Measurements from ENCODE around the gene DDB1. TPM values are rescaled to one million over a fixed set of nuclear protein-coding genes. Genes with fewer than 3 reads are reported as not detected.

DDB1 gene
- polyA plus RNA-seq, 1 of the 3 experiments (the other 2 are of a cell fraction) = 170 TPM

- Histone ChIP-seq H3K4me3 (ENCODE audit: low read depth in 2 of 2, low read length in 1 of 2) (peak within 1 kb of the TSS; percentile 55 to 69), H2AFZ (ENCODE audit: low read depth) (peak within 1 kb of the TSS; percentile 69; the same call in 1 of the 2 replicates), H3K36me3 (replicated peaks in 1 of 2; ENCODE audit: control insufficient read depth in 1 of 2, insufficient read depth in 2 of 2, low read length in 1 of 2) (peaks cover 3 to 21% of the 10 kb centered on the region in 2 experiments), H3K27ac (ENCODE audit: low read depth in 2 of 2, low read length in 1 of 2) (peak within 1 kb of the TSS in 1 of 2 experiments; percentile 58; a peak in 2 of 4 replicates), H3K79me2 (ENCODE audit: insufficient read depth) (no peaks in the 10 kb centered on the region), H3K9me3 (no peaks in the 10 kb centered on the region), H3K27me3 (ENCODE audit: insufficient read depth) (no peaks in the 10 kb centered on the region), H3K4me1 (ENCODE audit: control insufficient read depth in 1 of 2, insufficient read depth in 2 of 2, low read depth in 1 of 2, low read length in 1 of 2) (peaks cover 16 to 23% of the 10 kb centered on the region in 2 experiments; a peak in 2 of 4 replicates), H4K20me1 (ENCODE audit: insufficient read depth) (0 out of 2 replicates have a peak, but pooled peaks cover 6% of the 10 kb centered on the region), H3K4me2 (peak within 1 kb of the TSS; percentile 97), H3K9me2 (no peaks in the 10 kb centered on the region), H3F3A (replicated peaks; ENCODE audit: insufficient read depth) (peaks cover 17% of the 10 kb centered on the region), H3K9ac (peak within 1 kb of the TSS; percentile 58)
- 14% methylated on average over 24 of the region's 97 CpGs for WGBS (ENCODE audit: low lambda C conversion rate)
- TF ChIP-seq MAX (IDR thresholded peaks at IDR 0.05; ENCODE audit: low read depth) (no peak; the same call in 1 of the 2 replicates), EZH2phosphoT487 (IDR thresholded peaks at IDR 0.05; ENCODE audit: borderline replicate concordance, low read depth) (no peak), FOXM1 (IDR thresholded peaks at IDR 0.05; ENCODE audit: low read depth) (no peak), POLR2AphosphoS5 (IDR thresholded peaks at IDR 0.05; ENCODE audit: low read depth, low read length) (0 out of 2 replicates have a peak, but pooled peaks have one; percentile 11), RAD21 (IDR thresholded peaks at IDR 0.05; ENCODE audit: low read length) (peak; percentile 23; the same call in 1 of the 2 replicates), CHD2 (IDR thresholded peaks at IDR 0.05; ENCODE audit: low read length, partially characterized antibody) (peak; percentile 4), EP300 (IDR thresholded peaks at IDR 0.05; ENCODE audit: borderline replicate concordance in 1 of 2, low read depth in 1 of 2, low read length in 1 of 2) (no peak), CTCF (IDR thresholded peaks at IDR 0.05) (peak; percentile 36)
- DNase-seq = peak; percentile 89
- ChIA-PET POLR2A (interaction anchor here (0.6 to 1.3 kb wide), 3 partner anchors 67 to 119 kb away, joined by 3 to 9 read pairs (median 7); partner anchors contain the start of genes CYB561A3 and TMEM138), CTCF (interaction anchor here (0.6 to 3.2 kb wide), 11 partner anchors 18 to 464 kb away, joined by 3 to 20 read pairs (median 3); no protein-coding TSS in a partner anchor)
Observed at GRCh38 chr11:61294717-61295595, 37.9 kb downstream of the DDB1 start, which contains the start of gene VWCE. Gene VWCE (minus strand): TSS chr11:61295316. CDS start chr11:61295037, 279 bp downstream.

- Histone ChIP-seq H3K27ac (ENCODE audit: low read depth in 2 of 2, low read length in 1 of 2) (peak overlapping the region in 1 of 2 experiments; percentile 58; a peak in 2 of 4 replicates), H3K9ac (peak overlapping the region; percentile 58), H3K79me2 (ENCODE audit: insufficient read depth) (no peaks in the 10 kb centered on the region), H3K9me3 (no peaks in the 10 kb centered on the region), H3K4me3 (ENCODE audit: low read depth in 2 of 2, low read length in 1 of 2) (peak overlapping the region; percentile 55 to 69), H3K4me2 (peak overlapping the region; percentile 97), H3K36me3 (replicated peaks in 1 of 2; ENCODE audit: control insufficient read depth in 1 of 2, insufficient read depth in 2 of 2, low read length in 1 of 2) (peaks cover 0 to 12% of the 10 kb centered on the region in 2 experiments), H3K27me3 (ENCODE audit: insufficient read depth) (no peaks in the 10 kb centered on the region), H3K9me2 (no peaks in the 10 kb centered on the region), H2AFZ (ENCODE audit: low read depth) (peak overlapping the region; percentile 69; the same call in 1 of the 2 replicates), H4K20me1 (ENCODE audit: insufficient read depth) (0 out of 2 replicates have a peak, but pooled peaks cover 6% of the 10 kb centered on the region), H3F3A (replicated peaks; ENCODE audit: insufficient read depth) (peaks cover 17% of the 10 kb centered on the region), H3K4me1 (ENCODE audit: control insufficient read depth in 1 of 2, insufficient read depth in 2 of 2, low read depth in 1 of 2, low read length in 1 of 2) (peaks cover 16 to 23% of the 10 kb centered on the region in 2 experiments; a peak in 2 of 4 replicates)
- POLR2A ChIA-PET = interaction anchor here (1.3 kb wide), 1 partner anchor 68 kb away, joined by 7 read pairs; the partner anchor contains the start of genes CYB561A3 and TMEM138
- CTCF ChIA-PET = interaction anchor here (0.7 to 3.2 kb wide), 11 partner anchors 12 to 352 kb away, joined by 3 to 20 read pairs (median 3); no protein-coding TSS in a partner anchor
- peak; percentile 88 for DNase-seq
- WGBS (ENCODE audit: low lambda C conversion rate) = 6% methylated on average over 33 of the region's 60 CpGs
- no peak for TF ChIP-seq ELF1 (IDR thresholded peaks at IDR 0.05)
- TF ChIP-seq REST (IDR thresholded peaks at IDR 0.05; ENCODE audit: low read depth, low read length) = 0 out of 2 replicates have a peak, but pooled peaks have one; percentile 6
- TF ChIP-seq NRF1 (IDR thresholded peaks at IDR 0.05; ENCODE audit: low read depth, low read length) = no peak
- TF ChIP-seq EP300 (IDR thresholded peaks at IDR 0.05; ENCODE audit: borderline replicate concordance in 1 of 2, low read depth in 1 of 2, low read length in 1 of 2) = no peak
- TF ChIP-seq CHD2 (IDR thresholded peaks at IDR 0.05; ENCODE audit: low read length, partially characterized antibody) = peak; percentile 3
- TF ChIP-seq MAX (IDR thresholded peaks at IDR 0.05; ENCODE audit: low read depth) = 0 out of 2 replicates have a peak, but pooled peaks have one; percentile 62
- TF ChIP-seq IRF3 (IDR thresholded peaks at IDR 0.05; ENCODE audit: low read depth, low read length) = no peak
Observed at GRCh38 chr11:61293867-61294716, 38.8 kb downstream of the DDB1 start.

Measured in SK-N-SH (cell line).